GM11168 (cell line): ENCODE results near the gene GPATCH3.
"Not testable (repeated sequence)": the region's sequence is repeated elsewhere in the genome, so short reads cannot be mapped to it uniquely, and the experiment has no call there.

Source experiments
- in situ Hi-C: fragments of 300-500 bp; cut with MboI; formaldehyde crosslinking; loops from one replicate; pipeline ENCODE4 v1.12.0; 2022; ENCODE audit warnings: low sequenced_read_pairs; ENCODE audit not compliant: unreplicated experiment

Gene GPATCH3, protein sequence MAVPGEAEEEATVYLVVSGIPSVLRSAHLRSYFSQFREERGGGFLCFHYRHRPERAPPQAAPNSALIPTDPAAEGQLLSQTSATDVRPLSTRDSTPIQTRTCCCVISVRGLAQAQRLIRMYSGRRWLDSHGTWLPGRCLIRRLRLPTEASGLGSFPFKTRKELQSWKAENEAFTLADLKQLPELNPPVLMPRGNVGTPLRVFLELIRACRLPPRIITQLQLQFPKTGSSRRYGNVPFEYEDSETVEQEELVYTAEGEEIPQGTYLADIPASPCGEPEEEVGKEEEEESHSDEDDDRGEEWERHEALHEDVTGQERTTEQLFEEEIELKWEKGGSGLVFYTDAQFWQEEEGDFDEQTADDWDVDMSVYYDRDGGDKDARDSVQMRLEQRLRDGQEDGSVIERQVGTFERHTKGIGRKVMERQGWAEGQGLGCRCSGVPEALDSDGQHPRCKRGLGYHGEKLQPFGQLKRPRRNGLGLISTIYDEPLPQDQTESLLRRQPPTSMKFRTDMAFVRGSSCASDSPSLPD

DNA sequence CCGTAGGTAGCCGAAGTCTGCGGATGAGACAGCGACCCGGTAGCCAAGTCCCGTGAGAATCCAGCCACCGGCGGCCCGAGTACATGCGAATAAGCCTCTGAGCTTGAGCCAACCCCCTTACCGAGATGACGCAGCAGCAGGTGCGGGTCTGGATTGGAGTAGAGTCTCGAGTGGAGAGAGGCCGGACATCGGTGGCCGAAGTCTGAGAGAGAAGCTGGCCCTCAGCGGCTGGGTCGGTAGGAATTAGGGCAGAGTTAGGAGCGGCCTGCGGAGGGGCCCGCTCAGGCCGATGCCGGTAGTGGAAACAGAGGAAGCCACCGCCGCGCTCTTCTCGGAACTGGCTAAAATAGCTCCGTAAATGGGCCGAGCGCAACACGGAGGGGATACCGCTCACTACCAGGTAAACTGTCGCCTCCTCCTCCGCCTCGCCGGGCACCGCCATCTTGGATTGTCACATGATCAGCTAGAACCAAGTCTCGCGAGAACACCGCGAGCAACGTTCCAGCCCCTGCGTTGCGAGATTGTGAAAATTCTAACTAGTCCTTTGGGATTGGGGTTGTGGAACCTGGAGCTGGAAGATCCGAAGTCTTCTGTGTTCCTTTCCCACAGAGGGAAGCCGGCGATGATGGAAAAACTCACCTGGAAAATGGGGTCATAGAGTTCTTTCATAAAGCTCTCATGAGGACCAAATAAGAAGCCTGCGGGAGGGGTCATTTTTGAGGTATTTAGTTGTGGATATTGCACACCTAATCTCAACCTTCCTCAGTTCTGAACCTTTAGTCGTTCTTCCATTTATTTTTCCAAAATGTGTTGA is at the start of gene GPATCH3:
Gene GPATCH3, minus strand, starts transcription at position 467 of the 814 bp plus-strand sequence. Its CDS starts 25 bp downstream, at position 442.
- in situ Hi-C loops = no loop called here

DNA sequence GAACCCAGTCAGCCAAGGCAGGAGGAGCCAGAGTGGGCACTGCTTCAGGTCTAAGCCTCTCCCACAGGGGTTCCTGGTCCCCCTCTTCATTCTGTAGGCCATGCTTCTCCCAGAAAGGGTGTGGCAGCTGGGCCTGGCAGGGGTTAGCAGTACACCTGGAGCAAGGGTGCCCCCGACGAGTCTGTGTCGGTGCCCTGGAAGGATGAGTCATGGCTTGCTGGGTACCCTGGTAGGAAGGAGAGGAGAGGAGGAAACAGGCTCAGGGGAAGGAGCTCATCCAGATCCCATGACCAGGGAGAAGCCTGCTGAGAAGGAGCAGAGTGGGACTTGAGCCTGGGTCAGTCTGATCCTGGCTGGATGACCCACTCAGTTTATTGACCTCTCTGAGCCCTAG is 49.7 kb upstream of the GPATCH3 start:
- in situ Hi-C loops = no loop called here

DNA sequence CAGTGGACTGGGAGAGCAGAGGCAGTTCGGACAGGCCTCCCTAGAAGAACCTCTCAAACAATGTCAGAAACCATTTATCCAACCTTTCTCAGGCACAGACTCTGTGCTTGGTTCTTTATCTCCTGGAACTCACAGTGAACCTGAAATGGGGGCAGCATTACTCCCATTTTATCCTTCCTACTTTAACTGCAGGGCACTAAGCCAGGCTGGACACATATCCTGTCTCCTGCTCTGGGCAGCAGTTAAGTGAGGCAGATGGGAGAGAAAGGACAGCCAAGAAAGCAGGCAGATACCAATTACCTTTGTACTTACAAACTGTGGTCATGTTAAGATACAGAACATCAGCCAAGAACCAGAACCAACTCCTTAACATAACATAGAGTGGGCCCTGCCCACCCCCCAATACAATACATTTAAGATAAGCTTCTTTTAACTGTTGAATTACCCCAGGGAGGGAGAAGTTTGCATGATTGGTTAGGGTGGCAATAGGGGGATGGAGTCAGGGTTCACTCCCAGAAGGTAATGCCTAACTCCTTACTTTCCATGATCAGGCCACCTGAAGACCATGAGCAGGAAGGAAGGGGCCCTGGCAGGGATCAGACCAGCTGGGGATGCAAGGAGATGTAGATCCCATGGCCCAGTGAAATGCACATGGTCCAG is 49.1 kb upstream of the GPATCH3 start:
- in situ Hi-C loops = no loop called here

DNA sequence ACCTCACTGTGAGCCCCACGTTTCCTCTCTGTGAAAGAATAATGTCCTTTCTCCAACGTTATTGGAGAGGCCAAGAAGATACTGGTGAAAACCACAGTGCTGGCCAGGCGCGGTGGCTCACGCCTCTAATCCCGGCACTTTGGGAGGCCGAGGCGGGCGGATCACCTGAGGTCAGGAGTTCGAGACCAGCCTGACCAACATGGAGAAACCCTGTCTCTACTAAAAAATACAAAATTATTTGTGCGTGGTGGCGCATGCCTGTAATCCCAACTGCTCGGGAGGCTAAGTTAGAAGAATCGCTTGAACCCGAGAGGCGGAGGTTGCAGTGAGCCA is 48.4 kb upstream of the GPATCH3 start:
- in situ Hi-C loops = not testable (repeated sequence)

DNA sequence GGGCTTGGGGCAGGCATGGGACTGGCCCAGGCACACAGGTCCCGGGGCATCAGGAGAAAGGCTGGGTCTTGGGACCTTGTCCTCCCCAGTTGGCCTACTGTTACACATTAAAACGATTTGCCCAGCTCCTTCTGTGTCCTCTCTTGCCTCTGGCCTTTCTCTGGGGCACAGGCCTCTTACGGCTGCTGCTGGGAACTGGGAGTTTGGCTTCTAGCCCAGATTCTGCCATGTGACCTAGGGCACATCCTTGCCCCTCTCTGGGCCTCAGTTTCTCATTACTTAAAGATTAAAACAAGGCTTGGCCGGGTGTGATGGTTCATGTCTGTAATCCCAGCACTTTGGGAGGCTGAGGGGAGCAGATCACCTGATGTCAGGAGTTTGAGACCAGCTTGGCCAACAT is 46.0 kb upstream of the GPATCH3 start:
- in situ Hi-C loops = no loop called here

DNA sequence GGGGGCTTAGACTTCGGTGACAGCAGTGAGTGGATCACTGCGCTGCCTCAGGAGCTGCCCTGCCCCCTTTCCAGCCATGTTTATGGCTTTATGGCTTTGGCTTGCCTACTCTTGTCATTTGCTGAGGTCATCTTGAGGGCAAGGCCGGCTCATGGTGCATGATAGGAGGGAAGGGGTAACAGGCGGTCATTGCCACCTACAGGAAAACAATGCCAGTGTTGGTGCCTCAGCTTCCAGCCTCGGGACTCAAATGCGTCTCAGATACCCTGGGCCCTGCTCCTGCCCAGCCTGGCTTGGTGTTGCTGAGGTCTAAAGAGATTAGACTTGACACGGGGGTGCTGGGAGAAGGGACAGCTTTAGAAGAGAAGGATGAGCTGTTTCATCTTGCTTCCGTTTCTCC is 45.5 kb upstream of the GPATCH3 start:
- in situ Hi-C loops = no loop called here

DNA sequence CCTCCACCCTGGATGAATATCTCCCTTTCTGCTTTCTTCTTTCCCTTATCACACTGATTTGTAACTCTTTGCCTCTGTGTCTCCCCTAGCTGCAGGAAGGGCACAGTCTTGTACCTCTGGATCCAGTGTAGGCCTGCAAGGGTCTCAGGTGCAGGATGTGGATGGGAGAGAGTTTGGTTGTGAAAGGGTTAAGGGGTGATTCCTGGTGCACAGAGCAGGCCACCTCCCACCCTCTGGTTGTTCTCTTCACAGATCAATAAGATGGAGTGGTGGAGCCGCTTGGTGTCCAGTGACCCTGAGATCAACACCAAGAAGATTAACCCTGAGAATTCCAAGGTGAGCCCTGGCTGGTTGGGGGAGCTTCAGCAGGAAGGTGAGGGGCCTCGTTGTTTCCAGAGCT is 44.9 kb upstream of the GPATCH3 start:
- in situ Hi-C loops = no loop called here

DNA sequence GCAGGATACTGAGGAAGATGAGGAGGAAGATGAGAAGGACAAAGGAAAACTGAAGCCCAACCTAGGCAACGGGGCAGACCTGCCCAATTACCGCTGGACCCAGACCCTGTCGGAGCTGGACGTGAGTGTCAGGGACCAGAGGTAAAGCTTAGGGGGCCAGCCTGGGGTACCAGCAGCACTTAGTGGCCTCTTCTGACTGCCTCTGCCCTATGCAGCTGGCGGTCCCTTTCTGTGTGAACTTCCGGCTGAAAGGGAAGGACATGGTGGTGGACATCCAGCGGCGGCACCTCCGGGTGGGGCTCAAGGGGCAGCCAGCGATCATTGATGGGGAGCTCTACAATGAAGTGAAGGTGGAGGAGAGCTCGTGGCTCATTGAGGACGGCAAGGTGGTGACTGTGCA is 42.4 kb upstream of the GPATCH3 start:
- in situ Hi-C loops = no loop called here

DNA sequence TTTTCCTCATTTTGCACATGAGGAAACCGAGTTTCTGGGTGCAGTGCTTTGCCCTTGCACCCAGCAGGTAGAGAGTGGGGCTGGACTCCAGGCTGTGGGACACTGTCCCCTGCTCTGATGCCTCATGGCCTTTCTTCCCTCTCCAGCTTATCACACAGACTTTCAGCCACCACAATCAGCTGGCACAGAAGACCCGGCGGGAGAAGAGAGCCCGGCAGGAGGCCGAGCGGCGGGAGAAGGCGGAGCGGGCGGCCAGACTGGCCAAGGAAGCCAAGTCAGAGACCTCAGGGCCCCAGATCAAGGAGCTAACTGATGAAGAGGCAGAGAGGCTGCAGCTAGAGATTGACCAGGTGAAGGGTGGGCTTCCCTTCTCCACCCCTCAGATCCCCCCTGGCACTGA is 41.0 kb upstream of the GPATCH3 start:
- in situ Hi-C loops = no loop called here

DNA sequence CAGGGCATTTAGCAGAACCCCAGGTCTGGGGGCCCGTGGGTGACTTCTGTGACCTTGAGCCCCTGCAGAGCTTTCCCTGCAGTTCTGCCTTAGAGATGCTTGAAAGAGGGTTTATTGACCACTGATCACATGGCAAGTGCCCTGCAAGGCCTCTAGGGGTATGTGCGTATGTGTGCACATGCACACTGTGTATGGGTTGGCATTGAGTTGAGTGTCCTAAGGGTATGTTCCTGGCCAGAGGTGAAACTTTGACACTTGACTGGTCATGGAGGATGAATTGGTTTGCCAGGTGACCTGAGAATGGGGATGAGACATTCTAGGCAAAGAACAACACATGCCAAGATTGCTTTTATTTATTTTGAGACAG is 38.4 kb upstream of the GPATCH3 start:
- in situ Hi-C loops = no loop called here

DNA sequence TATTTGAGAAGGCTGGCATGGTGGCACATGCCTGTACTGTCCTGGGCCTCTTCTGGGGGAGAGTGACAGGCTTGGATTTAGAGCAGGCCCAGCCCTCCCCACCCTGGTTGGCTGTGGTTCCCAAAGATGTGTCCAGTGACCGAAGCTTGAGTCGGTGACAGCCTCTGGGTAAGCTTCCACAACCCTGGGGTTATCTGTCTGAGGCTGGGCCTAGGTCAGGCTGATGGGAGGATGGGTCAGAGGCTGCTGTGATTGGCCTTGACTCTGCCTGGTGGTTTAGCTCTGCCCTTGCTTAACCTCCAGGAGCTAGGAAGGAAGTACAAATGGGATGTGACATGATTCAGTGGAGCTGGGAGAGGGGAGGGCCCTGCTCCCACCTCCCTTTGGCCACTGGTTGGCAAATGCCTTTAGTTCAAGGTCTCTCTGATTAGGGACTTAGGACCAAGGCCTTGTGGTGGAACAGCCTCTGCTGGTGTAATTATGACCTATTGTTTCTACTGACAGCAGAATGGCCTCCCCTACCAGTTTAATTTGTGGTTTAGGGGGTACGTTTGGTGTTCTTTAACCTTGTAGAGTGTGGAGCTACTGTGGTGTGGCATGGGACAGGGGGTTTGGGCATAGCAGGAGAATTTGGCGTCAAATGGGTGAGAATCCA is 37.9 kb upstream of the GPATCH3 start:
- in situ Hi-C loops = no loop called here

DNA sequence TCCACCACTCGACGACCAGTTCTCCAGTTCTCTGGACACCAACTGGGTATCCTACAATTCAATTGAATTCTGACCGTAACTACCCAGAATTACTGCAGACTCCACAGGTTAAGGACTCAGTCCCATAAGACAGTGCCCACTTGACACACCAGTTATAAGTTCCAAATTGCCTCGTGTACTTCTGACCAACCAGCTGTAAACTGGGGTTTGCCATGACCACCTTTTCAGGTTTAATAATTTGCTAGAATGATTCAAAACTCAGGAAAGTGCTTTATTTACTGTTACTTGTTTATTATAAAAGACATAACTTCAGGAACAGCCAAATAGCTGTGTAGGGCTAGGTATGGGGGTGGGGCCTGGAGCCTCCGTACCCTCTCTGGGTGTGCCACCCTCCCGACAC is 36.6 kb upstream of the GPATCH3 start:
- in situ Hi-C loops = no loop called here

DNA sequence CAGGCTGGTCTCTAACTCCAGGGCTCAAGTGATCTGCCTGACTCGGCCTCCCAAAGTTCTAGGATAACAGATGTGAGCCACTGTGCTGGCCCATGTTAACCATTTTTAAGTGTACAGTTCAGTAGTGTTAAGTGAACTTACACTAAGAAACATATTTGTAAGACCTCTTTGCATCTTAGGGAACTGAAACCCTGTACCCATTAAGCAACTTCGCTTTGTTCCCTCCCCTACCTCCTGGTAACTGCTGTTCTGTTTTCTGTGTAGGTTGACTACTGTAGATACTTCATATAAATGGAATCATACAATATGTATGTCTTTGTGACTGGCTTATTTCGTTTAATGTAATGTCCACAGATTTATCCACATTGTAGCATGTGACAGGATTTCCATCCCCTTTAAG is 32.3 kb upstream of the GPATCH3 start:
- in situ Hi-C loops = no loop called here

DNA sequence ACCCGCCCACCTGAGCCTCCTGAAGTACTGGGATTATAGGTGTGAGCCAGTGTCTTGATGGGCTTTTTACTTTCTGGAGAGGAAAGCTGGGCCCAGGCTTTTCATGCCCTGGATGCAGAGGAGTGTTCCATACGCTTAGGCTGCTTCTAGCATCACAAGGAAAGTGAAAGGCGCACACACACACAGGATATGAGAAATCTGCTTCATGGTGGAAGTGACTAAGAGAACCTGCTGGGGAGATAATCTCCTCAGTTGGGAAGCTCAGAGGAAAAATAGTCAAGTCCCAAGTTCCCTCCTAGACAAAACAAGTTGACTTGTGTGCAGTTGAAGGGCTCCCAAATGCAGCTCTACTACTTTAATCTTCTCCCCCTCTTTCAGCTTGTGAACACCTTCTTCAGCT is 23.4 kb upstream of the GPATCH3 start:
- in situ Hi-C loops = no loop called here

DNA sequence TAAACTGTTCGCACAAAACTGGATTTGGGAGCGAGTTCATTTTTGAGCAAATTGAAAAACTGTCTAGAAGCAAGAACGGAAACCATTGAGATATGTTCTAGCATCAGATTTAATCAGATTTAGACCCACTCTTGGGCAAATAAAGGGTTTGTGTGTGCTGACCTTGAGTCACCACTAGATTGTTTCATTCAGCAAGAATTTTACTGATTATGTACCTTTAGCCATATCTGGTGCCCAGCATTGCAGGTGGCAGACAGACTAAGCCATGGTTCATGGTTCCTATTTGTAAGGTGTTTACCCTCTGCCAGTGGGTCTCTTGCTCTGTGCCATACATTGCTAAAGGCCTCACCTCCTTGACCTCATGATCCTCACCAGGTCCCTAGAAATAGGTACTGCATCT is 22.6 kb upstream of the GPATCH3 start:
- in situ Hi-C loops = no loop called here

DNA sequence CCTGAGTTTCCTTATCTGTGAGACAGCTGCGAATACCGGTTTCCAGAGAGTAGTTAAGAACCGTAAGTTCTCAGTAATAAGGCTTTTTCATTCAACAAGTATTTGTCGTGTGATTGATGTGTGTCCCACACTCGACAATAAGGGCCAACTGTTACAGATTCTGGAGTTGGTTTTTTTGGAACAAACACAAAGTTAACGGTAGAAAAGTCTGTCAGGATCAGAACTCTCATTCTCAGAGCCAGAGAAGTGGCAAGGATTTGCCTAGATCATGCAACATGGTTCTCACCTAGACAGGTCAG is 22.1 kb upstream of the GPATCH3 start:
- in situ Hi-C loops = no loop called here

DNA sequence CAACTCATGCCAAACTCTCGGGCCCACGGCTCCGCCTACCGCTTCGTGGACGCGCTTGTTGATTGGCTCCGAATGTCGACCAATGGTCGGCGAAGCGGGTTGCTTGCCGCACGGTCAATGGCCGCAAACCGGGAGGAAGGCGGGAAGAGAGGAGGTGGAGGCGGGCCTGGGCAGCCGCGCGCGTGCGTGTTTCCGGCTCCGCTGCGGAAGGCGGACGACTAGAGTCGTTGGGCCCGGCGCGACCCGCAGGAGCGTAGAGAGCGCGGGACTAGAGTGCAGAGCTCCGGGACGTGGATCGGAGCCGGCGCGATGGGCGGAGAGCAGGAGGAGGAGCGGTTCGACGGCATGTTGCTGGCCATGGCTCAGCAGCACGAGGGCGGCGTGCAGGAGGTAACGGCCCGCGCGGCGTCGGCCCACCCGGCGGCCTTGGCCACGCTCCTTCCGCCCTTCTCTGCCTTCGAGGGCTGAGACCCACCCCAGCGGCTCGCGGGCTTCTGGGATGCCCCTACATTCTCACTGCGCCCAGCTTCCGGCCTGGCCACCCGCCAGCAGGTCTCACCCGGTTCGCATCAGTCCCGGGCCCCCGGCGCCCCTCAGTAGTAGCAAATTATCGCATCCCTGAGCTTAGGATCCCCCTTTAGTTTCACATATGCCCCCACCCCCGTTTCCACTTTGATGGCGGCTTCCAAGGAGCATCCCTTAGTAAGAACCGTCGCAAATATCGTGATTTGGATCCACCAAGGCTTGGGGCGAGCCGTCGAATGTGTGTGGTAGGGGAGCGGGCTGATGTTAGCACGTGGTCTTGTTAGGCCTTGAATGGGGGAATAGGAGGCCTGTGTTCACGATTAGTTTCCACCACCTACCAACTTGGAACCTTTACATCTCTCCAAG is 21.5 kb upstream of the GPATCH3 start, which contains the start of gene NUDC:
Gene NUDC, plus strand, starts transcription at position 204 of the 891 bp plus-strand sequence. Its CDS starts 106 bp downstream, at position 310.
- in situ Hi-C loops = no loop called here

DNA sequence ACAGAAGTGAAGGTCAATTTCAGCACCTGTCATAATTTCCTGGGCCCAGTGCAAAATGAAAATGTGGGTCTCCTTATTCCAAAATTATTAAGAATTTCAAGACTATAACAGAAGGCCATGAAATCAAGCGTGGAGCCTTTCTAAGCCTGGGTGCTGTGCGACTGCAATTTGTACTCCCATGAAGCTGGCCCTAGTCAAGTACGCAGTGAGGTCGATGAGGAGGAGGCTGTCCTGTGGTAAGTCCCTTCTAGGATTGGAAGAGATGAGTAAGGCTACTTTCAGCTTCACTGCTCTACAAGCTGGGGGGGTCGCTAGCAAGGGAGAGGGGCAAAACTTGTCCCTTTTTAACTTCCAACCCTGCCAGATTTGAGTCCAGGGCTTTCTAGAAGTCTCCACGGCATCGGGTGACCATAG is 20.9 kb upstream of the GPATCH3 start:
- in situ Hi-C loops = no loop called here

DNA sequence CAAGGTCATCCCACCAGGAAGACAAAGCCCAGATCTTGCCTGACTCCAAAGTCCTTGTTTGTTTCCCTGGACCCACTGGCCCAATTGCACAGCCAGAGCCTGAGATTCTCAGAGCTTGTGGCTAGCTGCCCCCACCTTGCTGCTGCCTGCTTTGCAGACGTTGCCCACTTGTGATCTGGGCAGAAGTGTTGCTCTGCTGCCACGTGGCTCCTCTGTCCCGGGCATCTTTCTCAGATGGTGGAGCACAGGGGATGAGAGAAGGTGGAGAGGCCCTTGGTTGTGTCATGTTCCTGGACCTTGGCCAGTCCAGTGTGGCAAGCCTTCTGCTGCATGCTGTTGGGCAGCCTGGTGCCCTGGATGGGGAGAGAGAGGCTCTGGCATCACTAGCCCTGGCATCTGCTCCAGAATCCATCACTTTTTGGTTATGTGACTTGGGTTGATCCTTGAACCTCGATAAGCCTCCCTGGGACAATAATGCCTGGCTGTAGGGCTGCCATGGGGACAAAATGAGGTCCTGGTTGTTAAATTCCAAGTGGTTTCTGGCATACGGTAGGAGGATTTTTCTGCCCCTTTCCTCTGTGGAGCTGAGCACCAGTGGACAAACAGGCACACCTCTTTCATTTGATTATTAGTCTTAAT is 15.1 kb upstream of the GPATCH3 start:
- in situ Hi-C loops = no loop called here
